Left ventricle myocardium inferior (tissue), 1 donor: ENCODE measurements around the gene BCAP31. TPM values are rescaled to one million over a fixed set of nuclear protein-coding genes. Genes with fewer than 3 reads are reported as not detected.
"Not testable (repeated sequence)": the region's sequence is repeated elsewhere in the genome, so short reads cannot be mapped to it uniquely, and the experiment has no call there.

Experiments
- DNase-seq: peaks from one replicate; pipeline ENCODE4 v3.0.0-alpha.2; 2020
- H3K27ac ChIP-seq: fragments of 200-600 bp; replicated peaks from 2 replicates; pipeline ENCODE4 v1.8.0; 2021
- H3K27me3 ChIP-seq: fragments of 200-600 bp; 2 replicates; pipeline ENCODE4 v1.8.0; 2021; ENCODE audit warnings: low read depth
- H3K36me3 ChIP-seq: fragments of 200-600 bp; 2 replicates; pipeline ENCODE4 v1.8.0; 2021
- H3K4me1 ChIP-seq: fragments of 200-600 bp; 2 replicates; pipeline ENCODE4 v1.8.0; 2021
- H3K4me3 ChIP-seq: fragments of 200-600 bp; 2 replicates; pipeline ENCODE4 v1.8.0; 2021; ENCODE audit warnings: mild to moderate bottlenecking, moderate library complexity
- H3K9me3 ChIP-seq: fragments of 200-600 bp; replicated peaks from 2 replicates; pipeline ENCODE4 v1.8.0; 2021
- CTCF ChIP-seq: fragments of 200-600 bp; IDR thresholded peaks from 2 replicates; pipeline ENCODE4 v1.8.0; 2021; ENCODE audit warnings: antibody characterized with exemption, mild to moderate bottlenecking, borderline replicate concordance
- intact Hi-C: fragments of 100-400 bp; cut with micrococcal nuclease; formaldehyde crosslinking; loops from one replicate; pipeline ENCODE4 v1.11.0; 2022
- total RNA-seq: library from RNA; stranded (reverse); fragmentation: NEBNext Ultra II Directional; extraction: Animal tissue kit (Norgen Biotek cat#: 25700); gene quantifications from one replicate; pipeline ENCODE4 v1.2.1, GENCODE V29; 2021
- donor health status: DM: no; HTN: yes; CAD: no; lungs with severe emphysema.

The BCAP31 gene
- total RNA-seq, 1 donor from 2014 or later = 80.8 TPM

GRCh38 chrX:153687121-153688039 is 36.8 kb downstream of the BCAP31 start, which contains the start of gene SLC6A8:
SLC6A8 (plus strand) TSS chrX:153687926; CDS start chrX:153688575, 649 bp downstream.
- peak within 1 kb of the TSS; percentile 87 for H3K27ac ChIP-seq
- no peaks in the 10 kb centered on the region for H3K27me3 ChIP-seq
- H3K4me3 ChIP-seq = peak within 1 kb of the TSS; percentile 66
- TF ChIP-seq CTCF = peak; percentile 53
- intact Hi-C loops = no loop called here
- DNase-seq = peak; percentile 78
- no peaks in the 10 kb centered on the region for H3K36me3 ChIP-seq
- peaks cover 11% of the 10 kb centered on the region for H3K4me1 ChIP-seq
- H3K9me3 ChIP-seq = no peaks in the 10 kb centered on the region

GRCh38 chrX:153686711-153687110 is 37.5 kb downstream of the BCAP31 start:
- intact Hi-C loops = no loop called here
- H3K36me3 ChIP-seq = no peaks in the 10 kb centered on the region
- DNase-seq = no peak

GRCh38 chrX:153685751-153686696 is 38.2 kb downstream of the BCAP31 start:
- intact Hi-C loops = no loop called here
- no peak for TF ChIP-seq CTCF
- H3K27ac ChIP-seq = no peak overlapping the region
- H3K36me3 ChIP-seq = no peaks in the 10 kb centered on the region
- peaks cover 6% of the 10 kb centered on the region for H3K4me1 ChIP-seq
- H3K4me3 ChIP-seq = no peak overlapping the region
- DNase-seq = no peak
- no peaks in the 10 kb centered on the region for H3K9me3 ChIP-seq
- no peaks in the 10 kb centered on the region for H3K27me3 ChIP-seq

More at GRCh38 chrX:153686711-153687110, 37.5 kb downstream of the BCAP31 start:
- Histone ChIP-seq H3K4me3 (no peak overlapping the region), H3K9me3 (no peaks in the 10 kb centered on the region), H3K27me3 (no peaks in the 10 kb centered on the region), H3K4me1 (peaks cover 10% of the 10 kb centered on the region), H3K27ac (no peak overlapping the region)
- no peak for TF ChIP-seq CTCF

GRCh38 chrX:153685156-153685536 is 39.0 kb downstream of the BCAP31 start:
- no peak overlapping the region for H3K27ac ChIP-seq
- peaks cover 6% of the 10 kb centered on the region for H3K4me1 ChIP-seq
- TF ChIP-seq CTCF = no peak
- no peak overlapping the region for H3K4me3 ChIP-seq
- no peaks in the 10 kb centered on the region for H3K36me3 ChIP-seq
- no peaks in the 10 kb centered on the region for H3K9me3 ChIP-seq
- intact Hi-C loops = no loop called here
- no peaks in the 10 kb centered on the region for H3K27me3 ChIP-seq
- DNase-seq = no peak

GRCh38 chrX:153684467-153685155 is 39.6 kb downstream of the BCAP31 start:
- H3K27ac ChIP-seq = no peak overlapping the region
- DNase-seq = no peak
- H3K4me1 ChIP-seq = peaks cover 6% of the 10 kb centered on the region
- no peaks in the 10 kb centered on the region for H3K27me3 ChIP-seq
- H3K36me3 ChIP-seq = no peaks in the 10 kb centered on the region
- no peak for TF ChIP-seq CTCF
- no peak overlapping the region for H3K4me3 ChIP-seq
- H3K9me3 ChIP-seq = no peaks in the 10 kb centered on the region
- intact Hi-C loops = no loop called here

GRCh38 chrX:153683486-153683885 is 40.7 kb downstream of the BCAP31 start:
- H3K9me3 ChIP-seq, intact Hi-C loops, H3K36me3 ChIP-seq, H3K4me3 ChIP-seq, H3K27me3 ChIP-seq, DNase-seq, H3K27ac ChIP-seq, H3K4me1 ChIP-seq: not testable (repeated sequence)
